HG02571 (cell line): Measurements from ENCODE around the gene ATP1A3.
"Not testable (repeated sequence)": the region's sequence is repeated elsewhere in the genome, so short reads cannot be mapped to it uniquely, and the experiment has no call there.

Source experiments
- ATAC-seq: cut with Tn5 transposase; IDR thresholded peaks from one replicate; pipeline ENCODE4 v1.9.1; 2021; ENCODE audit warnings: mild to moderate bottlenecking, moderate library complexity; ENCODE audit not compliant: unreplicated experiment

Gene ATP1A3

GRCh38 chr19:41955521-41955920 is 38.5 kb downstream of the ATP1A3 start:
- no peak for ATAC-seq

- ATAC-seq: no peak
Observed at GRCh38 chr19:41951686-41952172, 42.3 kb downstream of the ATP1A3 start.

GRCh38 chr19:41947091-41947490 is 46.9 kb downstream of the ATP1A3 start:
- no peak for ATAC-seq

DNA sequence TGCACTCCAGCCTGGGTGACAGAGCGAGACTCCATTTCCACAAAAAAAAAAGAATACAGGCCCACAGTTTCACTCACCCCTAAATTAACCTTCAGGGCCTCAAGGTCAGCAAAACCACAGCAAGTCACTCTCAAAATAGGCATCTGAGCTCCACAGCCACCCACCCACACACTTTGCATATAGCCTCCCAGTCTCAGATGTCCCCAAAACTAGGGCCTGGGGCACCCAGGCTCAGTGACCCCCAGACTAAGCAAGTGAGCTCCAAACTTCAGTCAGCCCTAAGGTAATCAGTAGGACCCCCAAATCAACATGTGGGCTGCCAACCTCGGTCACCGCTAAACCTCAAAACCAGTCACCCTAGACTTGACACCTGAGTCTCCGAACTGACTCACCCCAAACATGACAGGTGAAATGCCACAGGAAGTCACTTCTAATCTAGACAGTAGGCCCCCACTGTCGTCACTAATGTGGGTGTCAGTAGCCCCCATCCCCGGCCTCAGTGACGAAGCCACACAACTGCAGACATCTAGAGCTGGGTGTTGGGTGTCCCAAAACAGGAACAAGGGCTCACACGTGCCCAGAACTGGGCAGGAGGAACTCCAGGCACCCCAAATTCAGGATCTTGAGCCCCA is 48.8 kb downstream of the ATP1A3 start:
- ATAC-seq: peak; percentile 70

DNA sequence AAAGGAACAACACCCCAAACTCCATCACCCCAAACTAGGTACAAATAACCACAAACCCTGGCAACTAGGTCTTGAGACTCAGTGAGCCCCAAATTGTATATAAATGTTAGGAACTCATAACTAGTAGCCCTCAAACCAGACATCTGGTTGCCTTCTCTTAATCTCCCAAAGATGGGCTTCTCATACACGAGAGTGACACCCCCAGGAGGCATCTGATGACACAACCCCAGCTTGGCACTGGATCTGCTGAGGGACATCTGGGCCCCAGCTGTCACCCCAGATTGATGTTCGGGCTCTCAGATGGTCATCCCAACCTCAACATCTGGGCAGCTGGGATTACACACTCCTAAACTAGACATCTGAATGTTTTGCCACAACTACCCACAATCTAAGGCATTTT is 49.7 kb downstream of the ATP1A3 start:
- no peak for ATAC-seq

DNA sequence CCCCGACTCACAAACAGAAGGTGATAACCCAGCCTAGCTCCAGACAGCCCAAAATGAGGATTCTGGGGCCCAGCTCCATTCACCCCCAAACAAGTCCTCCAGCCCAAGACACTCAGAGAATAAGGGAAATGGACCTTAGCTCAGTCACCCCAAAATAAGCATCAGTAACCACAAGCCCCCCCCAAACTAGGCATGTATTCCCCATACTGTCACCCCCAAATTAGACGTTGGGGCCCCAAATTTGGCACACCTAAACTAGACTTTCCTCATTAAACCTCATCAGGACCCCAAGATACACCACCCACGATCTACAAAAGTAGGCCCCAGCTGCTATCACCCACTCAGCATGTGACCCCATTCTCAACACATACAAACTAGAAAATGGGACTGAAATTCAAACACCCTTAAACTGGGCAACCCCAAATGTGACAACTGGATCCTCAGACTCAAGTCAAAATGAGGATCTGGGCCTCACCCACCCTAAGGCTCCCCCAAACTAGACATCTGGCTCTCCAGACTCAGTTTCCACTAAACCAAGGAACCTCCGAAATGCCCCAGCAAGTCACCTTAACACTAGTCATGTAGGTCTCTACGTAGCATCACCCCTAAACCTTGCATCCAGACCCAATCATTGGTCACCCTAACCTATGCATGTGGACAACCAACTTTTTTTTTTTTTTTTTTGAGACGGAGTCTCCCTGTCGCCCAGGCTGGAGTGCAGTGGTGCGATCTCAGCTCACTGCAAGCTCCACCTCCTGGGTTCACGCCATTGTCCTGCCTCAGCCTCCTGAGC is 52.4 kb downstream of the ATP1A3 start:
- no peak for ATAC-seq

GRCh38 chr19:41940731-41941409 is 53.2 kb downstream of the ATP1A3 start:
- ATAC-seq: no peak

DNA sequence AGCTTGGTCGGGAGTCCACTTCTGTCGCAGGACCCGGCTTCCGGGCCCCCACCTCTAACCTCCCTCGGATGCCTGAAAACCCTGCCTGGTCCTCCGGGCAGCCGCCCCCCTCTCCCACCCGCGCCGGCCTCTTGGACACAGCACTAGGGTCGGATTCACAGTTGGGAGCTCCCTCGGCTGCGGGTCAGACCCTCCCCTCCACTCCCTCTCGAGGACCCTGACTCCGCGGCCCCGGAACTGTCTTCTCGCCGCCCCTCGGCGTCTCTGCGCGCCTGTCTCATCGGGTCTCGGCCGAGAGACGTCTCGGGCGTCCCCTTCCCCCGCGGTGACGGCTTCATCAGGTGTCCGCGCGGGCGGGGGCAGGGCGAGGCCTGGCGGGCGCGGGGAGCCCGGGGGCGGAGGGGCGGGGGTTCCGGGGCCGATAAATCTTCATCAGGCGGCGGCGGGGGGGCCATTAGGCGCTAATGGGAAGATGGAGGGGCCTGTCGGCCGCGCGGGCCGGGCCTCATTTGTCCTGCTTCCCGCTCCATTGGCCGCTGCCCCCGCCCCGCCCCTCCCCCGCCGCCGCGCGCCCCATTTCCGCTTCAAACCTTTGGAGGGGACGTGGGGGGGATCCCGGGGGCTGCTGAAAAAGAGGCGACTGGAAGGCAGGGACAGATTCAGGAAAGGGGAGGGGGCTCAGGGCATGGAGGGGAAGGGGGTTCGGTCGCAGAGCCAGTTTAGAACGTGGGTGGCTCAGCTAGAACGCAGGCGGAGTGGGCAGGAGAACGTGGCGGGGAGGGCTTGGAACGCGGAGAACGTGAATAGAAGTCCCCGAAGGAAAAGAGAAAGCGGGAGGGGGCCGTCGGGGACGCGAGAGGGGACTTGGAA is 53.9 kb downstream of the ATP1A3 start:
- ATAC-seq: no peak

- not testable (repeated sequence) for ATAC-seq
Observed at GRCh38 chr19:41939209-41939608, 54.8 kb downstream of the ATP1A3 start.

DNA sequence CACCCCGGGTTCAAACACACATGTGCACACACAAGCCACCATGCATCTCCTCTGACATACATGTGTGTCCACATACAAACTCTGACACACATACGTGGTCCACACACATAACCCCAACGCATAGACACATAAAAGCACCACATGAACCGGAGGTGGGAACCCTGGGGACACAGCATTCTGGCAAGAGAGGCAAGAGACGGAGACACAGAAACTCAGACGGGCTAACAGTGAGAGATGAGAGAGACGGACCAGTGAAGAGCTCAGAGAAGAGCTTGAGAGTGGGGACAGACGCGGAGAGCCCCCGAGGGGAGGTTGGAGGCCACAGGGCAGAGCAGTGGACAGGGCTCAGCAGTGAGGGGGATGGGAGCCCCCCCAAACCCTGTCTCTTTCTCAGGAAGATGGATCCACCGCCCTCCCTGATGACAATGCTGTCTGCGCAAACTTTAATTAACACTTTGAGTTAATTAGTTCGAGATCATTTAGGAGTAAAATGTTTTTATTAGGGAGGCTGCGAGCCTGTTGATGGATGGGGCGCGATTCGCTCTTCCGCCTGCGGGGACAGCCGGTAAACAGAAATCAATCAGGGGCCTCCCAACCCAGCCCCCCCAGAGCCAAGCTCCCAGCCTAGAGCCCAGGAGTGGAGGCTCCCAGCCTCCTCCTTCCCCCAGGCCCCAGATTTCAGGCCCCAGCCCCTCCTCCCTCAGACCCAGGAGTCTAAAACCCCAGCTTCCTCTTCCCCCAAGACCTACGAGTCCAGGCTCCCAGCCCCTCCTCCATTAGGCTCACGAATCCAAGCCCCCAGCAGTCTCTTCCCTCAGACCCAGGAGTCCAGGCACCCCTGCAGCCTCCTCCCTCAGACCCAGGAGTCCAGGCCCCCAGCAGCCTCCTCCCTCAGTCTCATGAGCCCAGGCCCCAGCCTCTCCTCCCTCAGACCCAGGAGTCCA is 56.2 kb downstream of the ATP1A3 start:
- ATAC-seq: no peak

DNA sequence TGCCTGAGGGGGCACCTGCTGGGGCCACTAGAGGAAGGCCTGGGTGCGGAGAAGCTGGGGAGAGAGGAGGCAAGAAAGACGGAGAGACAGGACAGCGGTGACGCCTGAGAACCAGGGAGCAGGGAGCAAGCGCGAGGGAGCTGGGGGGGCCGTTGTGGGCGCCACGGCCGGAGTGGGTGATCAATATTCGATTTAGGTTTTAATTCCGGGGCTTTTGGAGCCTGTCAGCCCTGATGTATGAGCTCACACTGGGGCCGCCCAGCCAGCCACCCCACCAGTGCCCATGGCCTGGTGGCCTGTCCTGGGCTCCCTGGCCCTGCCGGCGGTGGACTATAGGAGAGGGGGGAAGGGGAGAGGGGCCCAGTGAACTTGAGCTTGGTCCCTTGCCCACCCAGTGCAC is 57.1 kb downstream of the ATP1A3 start:
- no peak for ATAC-seq

- no peak for ATAC-seq
Observed at GRCh38 chr19:41936416-41936850, 57.6 kb downstream of the ATP1A3 start.

GRCh38 chr19:41935760-41936415 is 58.1 kb downstream of the ATP1A3 start:
- no peak for ATAC-seq

GRCh38 chr19:41934849-41935374 is 59.1 kb downstream of the ATP1A3 start:
- ATAC-seq: no peak

GRCh38 chr19:41933693-41934426 is 60.2 kb downstream of the ATP1A3 start:
- no peak for ATAC-seq

GRCh38 chr19:41932720-41933332 is 61.2 kb downstream of the ATP1A3 start:
- no peak for ATAC-seq

DNA sequence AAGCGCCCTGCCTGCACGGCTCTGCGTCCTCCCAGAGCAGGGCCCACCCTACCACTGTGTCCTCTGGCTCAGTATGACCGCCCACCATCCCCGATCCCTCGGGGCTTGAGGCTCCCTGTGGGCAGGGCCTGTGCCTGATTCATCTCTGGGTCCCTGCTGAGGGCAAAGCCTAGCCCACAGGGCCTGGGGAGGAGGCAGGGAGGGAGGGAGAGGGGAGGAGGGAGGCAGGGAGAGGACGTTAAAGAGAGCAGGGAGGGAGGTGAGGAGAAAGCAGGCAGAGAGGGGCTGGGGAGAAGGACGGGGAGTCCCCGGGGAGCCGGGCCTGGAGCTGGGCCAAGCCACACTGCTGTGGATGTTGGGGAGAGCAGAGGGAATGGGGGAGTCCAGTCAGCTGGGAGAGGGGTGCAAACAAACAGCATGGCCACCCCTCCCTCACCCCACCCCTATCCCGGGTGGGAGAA is 61.7 kb downstream of the ATP1A3 start:
- ATAC-seq: no peak
